Measurements from ENCODE around the gene ALK.

GRCh38 chr2:29433920-29434319 lies 487.5 kb downstream of the ALK start:
- TF ChIP-seq EZH2 (IDR thresholded peaks at IDR 0.05; ENCODE audit: borderline replicate concordance, low read length): no peak
- TF ChIP-seq, protein P1, sequence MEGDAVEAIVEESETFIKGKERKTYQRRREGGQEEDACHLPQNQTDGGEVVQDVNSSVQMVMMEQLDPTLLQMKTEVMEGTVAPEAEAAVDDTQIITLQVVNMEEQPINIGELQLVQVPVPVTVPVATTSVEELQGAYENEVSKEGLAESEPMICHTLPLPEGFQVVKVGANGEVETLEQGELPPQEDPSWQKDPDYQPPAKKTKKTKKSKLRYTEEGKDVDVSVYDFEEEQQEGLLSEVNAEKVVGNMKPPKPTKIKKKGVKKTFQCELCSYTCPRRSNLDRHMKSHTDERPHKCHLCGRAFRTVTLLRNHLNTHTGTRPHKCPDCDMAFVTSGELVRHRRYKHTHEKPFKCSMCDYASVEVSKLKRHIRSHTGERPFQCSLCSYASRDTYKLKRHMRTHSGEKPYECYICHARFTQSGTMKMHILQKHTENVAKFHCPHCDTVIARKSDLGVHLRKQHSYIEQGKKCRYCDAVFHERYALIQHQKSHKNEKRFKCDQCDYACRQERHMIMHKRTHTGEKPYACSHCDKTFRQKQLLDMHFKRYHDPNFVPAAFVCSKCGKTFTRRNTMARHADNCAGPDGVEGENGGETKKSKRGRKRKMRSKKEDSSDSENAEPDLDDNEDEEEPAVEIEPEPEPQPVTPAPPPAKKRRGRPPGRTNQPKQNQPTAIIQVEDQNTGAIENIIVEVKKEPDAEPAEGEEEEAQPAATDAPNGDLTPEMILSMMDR (IDR thresholded peaks at IDR 0.05; ENCODE audit: low read length): no peak
